Hepatocyte (in vitro differentiated cells): Measurements from ENCODE around the gene EHD2. TPM values are rescaled to one million over a fixed set of nuclear protein-coding genes. Genes with fewer than 3 reads are reported as not detected.

Experiments
- DNase-seq: peaks from one replicate; pipeline ENCODE4 v3.0.0-alpha.2; 2016; ENCODE audit warnings: low spot score
- H2AFZ ChIP-seq: fragments of 200-600 bp; sonication (generic); 2 replicates; pipeline ENCODE4 v1.6.0; 2016; ENCODE audit warnings: antibody characterized with exemption, mild to moderate bottlenecking
- H3K27ac ChIP-seq: fragments of 200-600 bp; sonication (generic); 2 replicates; pipeline ENCODE4 v1.5.1; 2016; ENCODE audit warnings: mild to moderate bottlenecking
- H3K27me3 ChIP-seq: fragments of 200-600 bp; sonication (generic); 2 replicates; pipeline ENCODE4 v1.6.1; 2016
- H3K36me3 ChIP-seq: fragments of 200-600 bp; sonication (generic); replicated peaks from 2 replicates; pipeline ENCODE4 v1.5.1; 2016; ENCODE audit warnings: low read depth; ENCODE audit not compliant: insufficient read depth
- H3K4me1 ChIP-seq: fragments of 200-600 bp; sonication (generic); 2 replicates; pipeline ENCODE4 v1.5.1; 2016; ENCODE audit warnings: mild to moderate bottlenecking, moderate library complexity; ENCODE audit not compliant: insufficient read depth
- H3K4me2 ChIP-seq: fragments of 200-600 bp; sonication (generic); 2 replicates; pipeline ENCODE4 v1.6.0; 2016
- H3K4me3 ChIP-seq: fragments of 200-600 bp; sonication (generic); 2 replicates; pipeline ENCODE4 v1.5.1; 2016; ENCODE audit warnings: mild to moderate bottlenecking
- H3K79me2 ChIP-seq: fragments of 200-600 bp; sonication (generic); 2 replicates; pipeline ENCODE4 v1.6.0; 2017; ENCODE audit warnings: mild to moderate bottlenecking
- H3K9me2 ChIP-seq: fragments of 200-600 bp; sonication (generic); replicated peaks from 2 replicates; pipeline ENCODE4 v1.6.0; 2017; ENCODE audit warnings: mild to moderate bottlenecking; ENCODE audit not compliant: insufficient read depth
- H3K9me3 ChIP-seq: fragments of 200-600 bp; sonication (generic); 2 replicates; pipeline ENCODE4 v1.5.1; 2016; ENCODE audit warnings: low read depth, mild to moderate bottlenecking
- H4K20me1 ChIP-seq: fragments of 200-600 bp; sonication (generic); 2 replicates; pipeline ENCODE4 v1.6.0; 2016; ENCODE audit warnings: mild to moderate bottlenecking; ENCODE audit not compliant: insufficient read depth, poor library complexity, severe bottlenecking
- EZH2 ChIP-seq: fragments of 200-600 bp; sonication (generic); IDR thresholded peaks from 2 replicates; pipeline ENCODE4 v1.6.1; 2016; ENCODE audit warnings: antibody characterized with exemption, mild to moderate bottlenecking, borderline replicate concordance
- EZH2phosphoT487 ChIP-seq: fragments of 200-600 bp; sonication (generic); IDR thresholded peaks from one replicate; pipeline ENCODE4 v1.6.1; 2018; ENCODE audit warnings: antibody characterized with exemption, mild to moderate bottlenecking, low read depth, moderate library complexity; ENCODE audit not compliant: unreplicated experiment, severe bottlenecking
- WGBS: methylation state at CpG from one replicate; pipeline ENCODE4 v1.1.6; 2016; ENCODE audit warnings: low lambda C conversion rate; ENCODE audit errors: missing lambda C conversion rate; 5-methylcytosine and 5-hydroxymethylcytosine counted together
- polyA plus RNA-seq: library from polyadenylated mRNA; unstranded; fragments of >200 nt; fragmentation: Nextera tagmentation; extraction: Ambion mirVana; gene quantifications from 2 replicates; pipeline ENCODE4 v1.2.1, GENCODE V29; 2016
- total RNA-seq: library from RNA; depleted of rRNA; stranded (reverse); fragments of >200 nt; gene quantifications from 2 replicates; pipeline ENCODE4 v1.2.3, GENCODE V29; 2014
- TF ChIP-seq, protein P1 (sequence below): fragments of 200-600 bp; sonication (generic); IDR thresholded peaks from 2 replicates; pipeline ENCODE4 v1.5.1; 2016; ENCODE audit warnings: antibody characterized with exemption, mild to moderate bottlenecking; ENCODE audit not compliant: poor library complexity

Gene EHD2
- total and polyA plus RNA-seq, 2 experiments from 2014 or later, result 20.8 to 120 TPM

DNA sequence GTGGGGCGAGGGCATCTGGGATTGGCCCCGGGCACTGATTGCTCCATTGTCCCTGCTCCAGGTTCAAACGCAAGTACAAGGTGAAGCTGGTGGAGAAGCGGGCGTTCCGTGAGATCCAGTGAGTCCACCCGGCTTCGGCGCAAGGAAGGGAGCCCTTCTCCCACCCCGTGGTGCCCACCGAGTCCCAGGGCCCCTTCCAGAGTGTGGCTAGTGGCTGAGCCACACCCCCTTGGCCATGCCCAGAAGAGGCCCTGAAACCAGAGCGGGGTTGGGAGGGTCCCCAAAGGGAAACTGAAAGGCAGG is 43.4 kb downstream of the EHD2 start:
- Histone ChIP-seq H3K36me3 (peaks cover 3% of the 10 kb centered on the region), H3K27me3 (no peaks in the 10 kb centered on the region), H2AFZ (no peak overlapping the region), H3K4me1 (peaks cover 5% of the 10 kb centered on the region), H3K27ac (no peak overlapping the region), H3K4me2 (no peak overlapping the region), H3K4me3 (no peak overlapping the region), H3K79me2 (no peaks in the 10 kb centered on the region), H4K20me1 (no peaks in the 10 kb centered on the region), H3K9me3 (no peaks in the 10 kb centered on the region), H3K9me2 (no peaks in the 10 kb centered on the region)
- DNase-seq, result no peak
- 94% methylated on average over 6 of the region's 12 CpGs for WGBS
- TF ChIP-seq, protein P1, sequence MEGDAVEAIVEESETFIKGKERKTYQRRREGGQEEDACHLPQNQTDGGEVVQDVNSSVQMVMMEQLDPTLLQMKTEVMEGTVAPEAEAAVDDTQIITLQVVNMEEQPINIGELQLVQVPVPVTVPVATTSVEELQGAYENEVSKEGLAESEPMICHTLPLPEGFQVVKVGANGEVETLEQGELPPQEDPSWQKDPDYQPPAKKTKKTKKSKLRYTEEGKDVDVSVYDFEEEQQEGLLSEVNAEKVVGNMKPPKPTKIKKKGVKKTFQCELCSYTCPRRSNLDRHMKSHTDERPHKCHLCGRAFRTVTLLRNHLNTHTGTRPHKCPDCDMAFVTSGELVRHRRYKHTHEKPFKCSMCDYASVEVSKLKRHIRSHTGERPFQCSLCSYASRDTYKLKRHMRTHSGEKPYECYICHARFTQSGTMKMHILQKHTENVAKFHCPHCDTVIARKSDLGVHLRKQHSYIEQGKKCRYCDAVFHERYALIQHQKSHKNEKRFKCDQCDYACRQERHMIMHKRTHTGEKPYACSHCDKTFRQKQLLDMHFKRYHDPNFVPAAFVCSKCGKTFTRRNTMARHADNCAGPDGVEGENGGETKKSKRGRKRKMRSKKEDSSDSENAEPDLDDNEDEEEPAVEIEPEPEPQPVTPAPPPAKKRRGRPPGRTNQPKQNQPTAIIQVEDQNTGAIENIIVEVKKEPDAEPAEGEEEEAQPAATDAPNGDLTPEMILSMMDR, result no peak
- no peak for TF ChIP-seq EZH2phosphoT487
- no peak for TF ChIP-seq EZH2

DNA sequence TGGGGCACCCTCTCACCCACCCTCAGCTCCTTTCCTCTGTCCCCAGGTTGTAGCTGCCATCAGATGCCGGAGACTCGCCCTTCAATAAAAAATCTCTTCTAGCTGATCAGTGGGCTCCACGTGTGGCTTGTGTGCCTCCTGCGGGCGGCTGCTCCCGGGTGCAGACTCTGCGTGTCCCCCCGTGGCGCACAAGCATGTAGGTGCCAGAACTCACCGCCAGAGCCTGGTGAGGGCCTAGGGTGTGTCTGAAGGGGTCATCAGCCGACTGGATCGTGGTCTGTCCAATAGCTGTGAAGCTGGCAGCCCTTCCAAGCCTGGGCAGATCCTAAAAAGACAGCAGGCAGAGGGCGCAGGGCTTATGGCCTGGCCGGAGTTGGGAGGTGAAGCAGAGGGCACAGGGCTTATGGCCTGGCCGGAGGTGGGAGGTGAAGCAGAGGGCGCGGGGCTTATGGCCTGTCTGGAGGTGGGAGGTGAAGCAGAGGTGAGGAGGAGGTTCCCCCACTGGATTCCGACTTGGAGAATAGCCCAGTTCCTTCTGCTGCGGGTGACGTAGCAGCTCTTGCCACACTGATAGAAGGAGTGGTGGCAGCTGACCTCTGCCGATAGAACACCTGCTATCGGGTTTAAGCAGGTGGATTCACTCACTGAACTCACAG is 43.9 kb downstream of the EHD2 start:
- no peaks in the 10 kb centered on the region for H3K9me2 ChIP-seq
- peaks cover 3% of the 10 kb centered on the region for H3K36me3 ChIP-seq
- H3K4me3 ChIP-seq, result no peak overlapping the region
- DNase-seq, result no peak
- H3K79me2 ChIP-seq, result no peaks in the 10 kb centered on the region
- TF ChIP-seq EZH2 (no peak), EZH2phosphoT487 (no peak)
- no peak overlapping the region for H3K4me2 ChIP-seq
- no peaks in the 10 kb centered on the region for H4K20me1 ChIP-seq
- no peak overlapping the region for H2AFZ ChIP-seq
- 95% methylated on average over 22 of the region's 22 CpGs for WGBS
- no peaks in the 10 kb centered on the region for H3K9me3 ChIP-seq
- H3K27ac ChIP-seq, result peak overlapping the region; percentile 30
- H3K27me3 ChIP-seq, result no peaks in the 10 kb centered on the region
- peaks cover 5% of the 10 kb centered on the region for H3K4me1 ChIP-seq

DNA sequence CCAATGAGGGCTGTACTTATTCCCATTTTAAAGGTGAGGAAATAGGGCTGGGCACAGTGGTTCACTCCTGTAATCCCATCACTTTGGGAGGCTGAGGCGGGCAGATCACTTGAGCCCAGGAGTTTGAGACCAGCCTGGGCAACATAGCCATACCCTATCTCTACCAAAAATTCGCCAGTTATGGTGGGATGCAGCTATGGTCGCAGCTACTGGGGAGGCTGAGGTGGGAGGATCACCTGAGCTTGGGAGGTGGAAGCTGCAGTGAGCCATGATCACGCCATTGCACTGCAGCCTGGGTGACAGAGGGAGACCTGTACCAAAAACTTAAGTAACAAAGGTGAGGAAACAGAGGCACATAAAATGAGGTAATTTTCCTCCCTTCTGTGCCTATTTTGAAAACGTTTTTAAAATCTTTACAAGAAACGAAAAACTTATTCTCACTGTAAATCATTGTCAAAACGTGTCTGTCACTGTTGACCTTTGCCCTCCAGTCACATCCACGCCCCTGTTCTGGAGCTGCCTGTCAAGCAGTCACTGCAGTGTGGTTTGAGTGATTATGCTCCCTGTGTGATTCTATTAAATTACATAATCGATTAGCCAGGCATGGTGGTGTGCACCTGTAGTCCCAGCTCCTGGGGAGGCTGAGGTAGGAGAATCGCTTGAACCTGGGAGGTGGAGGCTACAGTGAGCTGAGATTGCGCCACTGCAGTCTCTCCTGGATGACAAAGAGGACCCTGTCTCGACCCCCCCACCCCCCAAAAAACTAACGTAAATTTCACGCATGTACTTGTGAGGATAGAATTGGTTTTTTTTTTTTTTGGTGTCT is 44.6 kb downstream of the EHD2 start:
- 81% methylated on average over 14 of the region's 14 CpGs for whole genome bisulfite sequencing
- Histone ChIP-seq H3K4me1 (peaks cover 5% of the 10 kb centered on the region), H2AFZ (no peak overlapping the region), H3K27me3 (no peaks in the 10 kb centered on the region), H4K20me1 (no peaks in the 10 kb centered on the region), H3K36me3 (peaks cover 3% of the 10 kb centered on the region), H3K79me2 (no peaks in the 10 kb centered on the region), H3K27ac (peak overlapping the region; percentile 30), H3K4me3 (no peak overlapping the region), H3K4me2 (no peak overlapping the region), H3K9me3 (no peaks in the 10 kb centered on the region), H3K9me2 (no peaks in the 10 kb centered on the region)
- DNase-seq, result peak; percentile 52
- TF ChIP-seq EZH2phosphoT487, result no peak
- TF ChIP-seq, protein P1, result no peak

DNA sequence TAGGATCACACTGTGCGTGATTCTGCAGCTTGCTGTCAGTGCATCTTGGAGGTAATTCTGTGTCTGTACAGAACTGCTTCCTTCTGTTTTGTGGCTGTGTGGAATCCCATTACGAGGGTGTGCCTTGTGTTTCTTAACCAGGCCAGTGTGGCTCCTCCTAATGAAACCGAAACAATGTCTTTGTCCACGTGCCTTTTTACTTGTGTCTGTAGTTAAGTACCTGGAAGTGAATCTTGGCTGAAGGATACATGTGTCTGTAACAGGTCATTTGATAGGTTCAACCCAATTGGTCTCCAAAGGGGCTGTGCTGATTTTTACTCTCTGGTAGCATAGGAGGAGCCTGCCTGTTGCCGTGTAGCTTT is 45.2 kb downstream of the EHD2 start:
- Histone ChIP-seq H2AFZ (no peak overlapping the region), H3K79me2 (no peaks in the 10 kb centered on the region), H4K20me1 (no peaks in the 10 kb centered on the region), H3K27me3 (no peaks in the 10 kb centered on the region), H3K4me3 (no peak overlapping the region), H3K4me1 (peaks cover 5% of the 10 kb centered on the region), H3K9me2 (no peaks in the 10 kb centered on the region), H3K9me3 (no peaks in the 10 kb centered on the region), H3K36me3 (peaks cover 3% of the 10 kb centered on the region), H3K4me2 (no peak overlapping the region), H3K27ac (no peak overlapping the region)
- TF ChIP-seq, protein P1, result no peak
- no peak for TF ChIP-seq EZH2phosphoT487
- no peak for TF ChIP-seq EZH2
- WGBS, result 98% methylated on average over 5 of the region's 5 CpGs
- no peak for DNase-seq
